HG02870 (cell line): ENCODE data around the gene DENND4C.
"Not testable (repeated sequence)": the region's sequence is repeated elsewhere in the genome, so short reads cannot be mapped to it uniquely, and the experiment has no call there.

Experiments used
- ATAC-seq: cut with Tn5 transposase; IDR thresholded peaks from one replicate; pipeline ENCODE4 v1.9.1; 2021; ENCODE audit warnings: mild to moderate bottlenecking, moderate library complexity; ENCODE audit not compliant: unreplicated experiment

Gene DENND4C

GRCh38 chr9:19223724-19224123, 6.8 kb upstream of the DENND4C start:
- ATAC-seq = no peak

GRCh38 chr9:19224563-19224962, 5.9 kb upstream of the DENND4C start:
- no peak for ATAC-seq

- ATAC-seq = peak; percentile 43
Observed at GRCh38 chr9:19229595-19230354, 718 bp upstream of the DENND4C start.

- no peak for ATAC-seq
Observed at GRCh38 chr9:19231126-19231903, 822 bp downstream of the DENND4C start.

- ATAC-seq = no peak
Observed at GRCh38 chr9:19231904-19232822, 1.7 kb downstream of the DENND4C start.

- ATAC-seq = peak; percentile 22
Observed at GRCh38 chr9:19232823-19233194, 2.3 kb downstream of the DENND4C start.

- ATAC-seq = no peak
Observed at GRCh38 chr9:19233344-19233743, 2.9 kb downstream of the DENND4C start.

- no peak for ATAC-seq
Observed at GRCh38 chr9:19239955-19240354, 9.5 kb downstream of the DENND4C start.

- no peak for ATAC-seq
Observed at GRCh38 chr9:19241728-19242127, 11.2 kb downstream of the DENND4C start.

GRCh38 chr9:19243366-19244033, 13.0 kb downstream of the DENND4C start:
- ATAC-seq = no peak

GRCh38 chr9:19246891-19247290, 16.4 kb downstream of the DENND4C start:
- ATAC-seq = no peak

GRCh38 chr9:19247420-19247819, 16.9 kb downstream of the DENND4C start:
- no peak for ATAC-seq

GRCh38 chr9:19250346-19250745, 19.9 kb downstream of the DENND4C start:
- ATAC-seq = not testable (repeated sequence)

- not testable (repeated sequence) for ATAC-seq
Observed at GRCh38 chr9:19251203-19251602, 20.7 kb downstream of the DENND4C start.

GRCh38 chr9:19251622-19252021, 21.1 kb downstream of the DENND4C start:
- ATAC-seq = not testable (repeated sequence)

- ATAC-seq = no peak
Observed at GRCh38 chr9:19252174-19252884, 21.8 kb downstream of the DENND4C start.

- ATAC-seq = no peak
Observed at GRCh38 chr9:19252885-19253219, 22.4 kb downstream of the DENND4C start.

GRCh38 chr9:19255112-19255511, 24.6 kb downstream of the DENND4C start:
- ATAC-seq = no peak

GRCh38 chr9:19255821-19256220, 25.3 kb downstream of the DENND4C start:
- ATAC-seq = no peak

GRCh38 chr9:19259665-19260255, 29.3 kb downstream of the DENND4C start:
- ATAC-seq = not testable (repeated sequence)
